WTC11 (cell line): ENCODE results near the gene BORCS5. TPM values are rescaled to one million over a fixed set of nuclear protein-coding genes. Genes with fewer than 3 reads are reported as not detected.

Experiments
- ATAC-seq: fragments of 200-7000 bp; cut with Tn5 transposase; 2 replicates; pipeline ENCODE4 v1.10.0; 2021; ENCODE audit warnings: mild to moderate bottlenecking, moderate library complexity
- CTCF ChIA-PET: fragments of 300-600 bp; sonication (Branson Sonifier 250); formaldehyde crosslinking; loops from one replicate; lab custom pipeline; 2021; ENCODE audit warnings: antibody characterized with exemption; lab: Charles Lee
- POLR2A ChIA-PET: fragments of 350-600 bp; sonication (Branson Sonifier 250); formaldehyde crosslinking; loops from one replicate; lab custom pipeline; 2021; ENCODE audit warnings: antibody characterized with exemption; lab: Charles Lee
- DNase-seq: peaks from one replicate; pipeline ENCODE4 v3.0.0; 2021; ENCODE audit warnings: low spot score
- H3K27ac Mint-ChIP-seq: 2 replicates; pipeline ENCODE4 v1.8.0; 2021; ENCODE audit warnings: mixed read lengths
- H3K27me3 Mint-ChIP-seq: 2 replicates; pipeline ENCODE4 v1.8.0; 2021; ENCODE audit warnings: low read depth, mild to moderate bottlenecking, moderate library complexity, mixed read lengths
- H3K36me3 Mint-ChIP-seq: 2 replicates; pipeline ENCODE4 v1.8.0; 2021; ENCODE audit warnings: mixed read lengths
- H3K4me1 Mint-ChIP-seq: 2 replicates; pipeline ENCODE4 v1.8.0; 2022; ENCODE audit warnings: mixed read lengths
- H3K4me3 Mint-ChIP-seq: 2 replicates; pipeline ENCODE4 v1.8.0; 2021; ENCODE audit warnings: mild to moderate bottlenecking, moderate library complexity, mixed read lengths
- H3K9me3 Mint-ChIP-seq: 2 replicates; pipeline ENCODE4 v1.8.0; 2021; ENCODE audit warnings: mixed read lengths
- CREB1 ChIP-seq: sonication (generic); formaldehyde crosslinking; IDR thresholded peaks from 2 replicates; pipeline ENCODE4 v1.8.0; 2023; ENCODE audit warnings: mild to moderate bottlenecking, missing genetic modification reagents
- CREM ChIP-seq: sonication (generic); formaldehyde crosslinking; IDR thresholded peaks from 2 replicates; pipeline ENCODE4 v1.8.1; 2022; ENCODE audit warnings: mild to moderate bottlenecking, missing genetic modification reagents, moderate library complexity
- FOXK1 ChIP-seq: sonication (generic); formaldehyde crosslinking; IDR thresholded peaks from 2 replicates; pipeline ENCODE4 v1.8.0; 2022; ENCODE audit warnings: mild to moderate bottlenecking, moderate library complexity, missing genetic modification reagents
- IRF2 ChIP-seq: sonication (generic); formaldehyde crosslinking; IDR thresholded peaks from 2 replicates; pipeline ENCODE4 v1.8.0; 2022; ENCODE audit warnings: low read depth, missing genetic modification reagents, borderline replicate concordance
- MXD4 ChIP-seq: fragments of 250-450 bp; sonication (Bioruptor Pico); IDR thresholded peaks from 2 replicates; pipeline ENCODE4 v1.8.0; 2021; ENCODE audit warnings: mild to moderate bottlenecking, moderate library complexity, borderline replicate concordance
- NFATC4 ChIP-seq: fragments of 250-450 bp; sonication (Bioruptor Pico); IDR thresholded peaks from 2 replicates; pipeline ENCODE4 v1.9.0; 2021; ENCODE audit warnings: mild to moderate bottlenecking
- NR1H2 ChIP-seq: sonication (generic); formaldehyde crosslinking; IDR thresholded peaks from 2 replicates; pipeline ENCODE4 v1.9.0; 2021; ENCODE audit warnings: mild to moderate bottlenecking, moderate library complexity, missing genetic modification reagents
- NR3C1 ChIP-seq: sonication (generic); formaldehyde crosslinking; conservative IDR thresholded peaks from 2 replicates; pipeline ENCODE4 v1.8.1; 2023; ENCODE audit warnings: low read depth, mild to moderate bottlenecking, missing genetic modification reagents
- SP1 ChIP-seq: sonication (generic); formaldehyde crosslinking; conservative IDR thresholded peaks from 2 replicates; pipeline ENCODE4 v1.8.1; 2022; ENCODE audit warnings: missing genetic modification reagents
- TCF7 ChIP-seq: sonication (generic); formaldehyde crosslinking; IDR thresholded peaks from 2 replicates; pipeline ENCODE4 v1.8.0; 2022; ENCODE audit warnings: mild to moderate bottlenecking, low read depth, missing genetic modification reagents, moderate library complexity
- ZNF396 ChIP-seq: fragments of 250-450 bp; sonication (Bioruptor Pico); IDR thresholded peaks from 2 replicates; pipeline ENCODE4 v1.8.0; 2021; ENCODE audit warnings: mild to moderate bottlenecking, moderate library complexity, borderline replicate concordance
- total RNA-seq: library from RNA; stranded (reverse); gene quantifications from 3 replicates; pipeline ENCODE4 v1.2.3, GENCODE V29; 2021
- TF ChIP-seq, protein P1 (sequence below): sonication (generic); formaldehyde crosslinking; IDR thresholded peaks from 2 replicates; pipeline ENCODE4 v1.8.1; 2022; ENCODE audit warnings: mild to moderate bottlenecking, missing genetic modification reagents, moderate library complexity, borderline replicate concordance
- TF ChIP-seq, protein P2 (sequence below): fragments of 250-450 bp; sonication (Bioruptor Pico); IDR thresholded peaks from 2 replicates; pipeline ENCODE4 v1.9.0; 2021; ENCODE audit warnings: mild to moderate bottlenecking
- TF ChIP-seq, protein P3 (sequence below): sonication (generic); formaldehyde crosslinking; IDR thresholded peaks from 2 replicates; pipeline ENCODE4 v1.8.0; 2023; ENCODE audit warnings: missing genetic modification reagents, mild to moderate bottlenecking, borderline replicate concordance
- TF ChIP-seq, protein P4 (sequence below): fragments of 250-450 bp; sonication (Bioruptor Pico); IDR thresholded peaks from 2 replicates; pipeline ENCODE4 v1.8.0; 2021; ENCODE audit warnings: mild to moderate bottlenecking
- TF ChIP-seq, protein P5 (sequence below): sonication (generic); formaldehyde crosslinking; IDR thresholded peaks from 2 replicates; pipeline ENCODE4 v1.8.1; 2023; ENCODE audit warnings: mild to moderate bottlenecking, missing genetic modification reagents

The BORCS5 gene
- total RNA-seq, 1 experiment from 2014 or later = 16.4 TPM

DNA sequence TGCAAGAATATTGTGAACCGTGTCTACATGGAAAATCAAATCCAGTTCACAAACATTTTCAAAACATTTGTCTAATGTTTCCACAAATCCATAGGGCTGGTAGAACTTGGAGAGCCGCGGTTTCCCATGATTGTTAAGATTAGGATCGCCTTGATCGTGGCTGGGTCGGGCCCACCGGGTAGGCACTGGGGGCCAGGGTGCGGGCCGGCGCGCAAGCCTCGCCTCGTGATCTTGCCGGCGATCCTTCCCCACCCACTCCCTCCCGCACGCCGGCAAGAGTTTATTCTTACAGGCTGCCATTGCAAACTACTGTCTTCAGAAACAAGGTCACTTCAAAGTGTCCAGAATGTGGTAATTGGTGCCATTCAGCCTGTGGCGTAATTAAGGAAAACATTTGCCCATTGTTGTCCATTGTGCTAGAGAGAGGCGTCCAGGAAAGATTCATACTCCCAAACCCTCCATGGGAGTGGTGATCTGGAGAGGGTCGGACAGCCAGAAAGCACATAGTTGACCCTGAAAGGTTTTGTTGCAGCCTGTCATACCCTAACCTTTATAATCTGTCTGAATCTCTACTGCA lies 95.5 kb downstream of the BORCS5 start:
- H3K36me3 Mint-ChIP-seq = 0 out of 2 replicates have a peak, but pooled peaks cover 3% of the 10 kb centered on the region
- no peak overlapping the region for H3K4me3 Mint-ChIP-seq
- ChIA-PET POLR2A (no interaction called here), CTCF (no interaction called here)
- no peaks in the 10 kb centered on the region for H3K27me3 Mint-ChIP-seq
- peak overlapping the region; percentile 86; the same call in 1 of the 2 replicates for H3K27ac Mint-ChIP-seq
- DNase-seq (no peak), ATAC-seq (no peak)
- 0 out of 2 replicates have a peak, but pooled peaks cover 3% of the 10 kb centered on the region for H3K9me3 Mint-ChIP-seq
- TF ChIP-seq, protein P1, sequence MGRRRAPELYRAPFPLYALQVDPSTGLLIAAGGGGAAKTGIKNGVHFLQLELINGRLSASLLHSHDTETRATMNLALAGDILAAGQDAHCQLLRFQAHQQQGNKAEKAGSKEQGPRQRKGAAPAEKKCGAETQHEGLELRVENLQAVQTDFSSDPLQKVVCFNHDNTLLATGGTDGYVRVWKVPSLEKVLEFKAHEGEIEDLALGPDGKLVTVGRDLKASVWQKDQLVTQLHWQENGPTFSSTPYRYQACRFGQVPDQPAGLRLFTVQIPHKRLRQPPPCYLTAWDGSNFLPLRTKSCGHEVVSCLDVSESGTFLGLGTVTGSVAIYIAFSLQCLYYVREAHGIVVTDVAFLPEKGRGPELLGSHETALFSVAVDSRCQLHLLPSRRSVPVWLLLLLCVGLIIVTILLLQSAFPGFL (CRISPR knock-in tag) = no peak
- TF ChIP-seq, protein P2, sequence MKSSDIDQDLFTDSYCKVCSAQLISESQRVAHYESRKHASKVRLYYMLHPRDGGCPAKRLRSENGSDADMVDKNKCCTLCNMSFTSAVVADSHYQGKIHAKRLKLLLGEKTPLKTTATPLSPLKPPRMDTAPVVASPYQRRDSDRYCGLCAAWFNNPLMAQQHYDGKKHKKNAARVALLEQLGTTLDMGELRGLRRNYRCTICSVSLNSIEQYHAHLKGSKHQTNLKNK (CRISPR knock-in tag) = no peak
- TF ChIP-seq FOXK1 (CRISPR knock-in tag) (no peak), CREM (CRISPR knock-in tag) (no peak), CREB1 (CRISPR knock-in tag) (no peak), NFATC4 (CRISPR knock-in tag) (no peak), SP1 (no peak), MXD4 (CRISPR knock-in tag) (no peak), ZNF396 (CRISPR knock-in tag) (no peak)
- TF ChIP-seq, protein P3, sequence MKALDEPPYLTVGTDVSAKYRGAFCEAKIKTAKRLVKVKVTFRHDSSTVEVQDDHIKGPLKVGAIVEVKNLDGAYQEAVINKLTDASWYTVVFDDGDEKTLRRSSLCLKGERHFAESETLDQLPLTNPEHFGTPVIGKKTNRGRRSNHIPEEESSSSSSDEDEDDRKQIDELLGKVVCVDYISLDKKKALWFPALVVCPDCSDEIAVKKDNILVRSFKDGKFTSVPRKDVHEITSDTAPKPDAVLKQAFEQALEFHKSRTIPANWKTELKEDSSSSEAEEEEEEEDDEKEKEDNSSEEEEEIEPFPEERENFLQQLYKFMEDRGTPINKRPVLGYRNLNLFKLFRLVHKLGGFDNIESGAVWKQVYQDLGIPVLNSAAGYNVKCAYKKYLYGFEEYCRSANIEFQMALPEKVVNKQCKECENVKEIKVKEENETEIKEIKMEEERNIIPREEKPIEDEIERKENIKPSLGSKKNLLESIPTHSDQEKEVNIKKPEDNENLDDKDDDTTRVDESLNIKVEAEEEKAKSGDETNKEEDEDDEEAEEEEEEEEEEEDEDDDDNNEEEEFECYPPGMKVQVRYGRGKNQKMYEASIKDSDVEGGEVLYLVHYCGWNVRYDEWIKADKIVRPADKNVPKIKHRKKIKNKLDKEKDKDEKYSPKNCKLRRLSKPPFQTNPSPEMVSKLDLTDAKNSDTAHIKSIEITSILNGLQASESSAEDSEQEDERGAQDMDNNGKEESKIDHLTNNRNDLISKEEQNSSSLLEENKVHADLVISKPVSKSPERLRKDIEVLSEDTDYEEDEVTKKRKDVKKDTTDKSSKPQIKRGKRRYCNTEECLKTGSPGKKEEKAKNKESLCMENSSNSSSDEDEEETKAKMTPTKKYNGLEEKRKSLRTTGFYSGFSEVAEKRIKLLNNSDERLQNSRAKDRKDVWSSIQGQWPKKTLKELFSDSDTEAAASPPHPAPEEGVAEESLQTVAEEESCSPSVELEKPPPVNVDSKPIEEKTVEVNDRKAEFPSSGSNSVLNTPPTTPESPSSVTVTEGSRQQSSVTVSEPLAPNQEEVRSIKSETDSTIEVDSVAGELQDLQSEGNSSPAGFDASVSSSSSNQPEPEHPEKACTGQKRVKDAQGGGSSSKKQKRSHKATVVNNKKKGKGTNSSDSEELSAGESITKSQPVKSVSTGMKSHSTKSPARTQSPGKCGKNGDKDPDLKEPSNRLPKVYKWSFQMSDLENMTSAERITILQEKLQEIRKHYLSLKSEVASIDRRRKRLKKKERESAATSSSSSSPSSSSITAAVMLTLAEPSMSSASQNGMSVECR (CRISPR knock-in tag) = no peak
- TF ChIP-seq, protein P4, sequence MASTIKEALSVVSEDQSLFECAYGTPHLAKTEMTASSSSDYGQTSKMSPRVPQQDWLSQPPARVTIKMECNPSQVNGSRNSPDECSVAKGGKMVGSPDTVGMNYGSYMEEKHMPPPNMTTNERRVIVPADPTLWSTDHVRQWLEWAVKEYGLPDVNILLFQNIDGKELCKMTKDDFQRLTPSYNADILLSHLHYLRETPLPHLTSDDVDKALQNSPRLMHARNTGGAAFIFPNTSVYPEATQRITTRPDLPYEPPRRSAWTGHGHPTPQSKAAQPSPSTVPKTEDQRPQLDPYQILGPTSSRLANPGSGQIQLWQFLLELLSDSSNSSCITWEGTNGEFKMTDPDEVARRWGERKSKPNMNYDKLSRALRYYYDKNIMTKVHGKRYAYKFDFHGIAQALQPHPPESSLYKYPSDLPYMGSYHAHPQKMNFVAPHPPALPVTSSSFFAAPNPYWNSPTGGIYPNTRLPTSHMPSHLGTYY (CRISPR knock-in tag) = no peak
- peaks cover 16% of the 10 kb centered on the region for H3K4me1 Mint-ChIP-seq

DNA sequence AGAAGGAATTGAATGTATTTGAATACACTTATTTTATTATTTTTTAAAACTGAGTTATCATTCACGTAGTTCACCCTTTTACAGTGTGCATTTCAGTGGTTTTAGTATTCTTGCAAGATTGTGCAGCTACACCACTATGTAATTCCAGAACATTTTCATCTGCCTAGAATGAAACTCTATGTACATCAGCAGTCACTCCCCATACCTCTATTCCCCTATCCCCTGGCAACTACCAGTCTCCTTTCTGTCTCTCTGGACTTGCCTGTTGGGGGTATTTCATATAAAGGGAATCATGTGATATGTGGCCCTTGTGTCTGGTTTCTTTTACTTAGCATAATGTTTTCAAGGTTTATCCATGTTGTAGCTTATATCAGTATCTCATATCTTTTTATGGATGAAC lies 96.8 kb downstream of the BORCS5 start:
- ChIA-PET POLR2A (no interaction called here), CTCF (no interaction called here)
- H3K4me3 Mint-ChIP-seq = no peak overlapping the region
- ATAC-seq = no peak
- H3K27ac Mint-ChIP-seq = no peak overlapping the region
- no peak for DNase-seq
- peaks cover 16% of the 10 kb centered on the region for H3K4me1 Mint-ChIP-seq
- 0 out of 2 replicates have a peak, but pooled peaks cover 3% of the 10 kb centered on the region for H3K36me3 Mint-ChIP-seq
- H3K9me3 Mint-ChIP-seq = 0 out of 2 replicates have a peak, but pooled peaks cover 3% of the 10 kb centered on the region
- TF ChIP-seq NR3C1 (CRISPR knock-in tag) = no peak
- TF ChIP-seq, protein P5, sequence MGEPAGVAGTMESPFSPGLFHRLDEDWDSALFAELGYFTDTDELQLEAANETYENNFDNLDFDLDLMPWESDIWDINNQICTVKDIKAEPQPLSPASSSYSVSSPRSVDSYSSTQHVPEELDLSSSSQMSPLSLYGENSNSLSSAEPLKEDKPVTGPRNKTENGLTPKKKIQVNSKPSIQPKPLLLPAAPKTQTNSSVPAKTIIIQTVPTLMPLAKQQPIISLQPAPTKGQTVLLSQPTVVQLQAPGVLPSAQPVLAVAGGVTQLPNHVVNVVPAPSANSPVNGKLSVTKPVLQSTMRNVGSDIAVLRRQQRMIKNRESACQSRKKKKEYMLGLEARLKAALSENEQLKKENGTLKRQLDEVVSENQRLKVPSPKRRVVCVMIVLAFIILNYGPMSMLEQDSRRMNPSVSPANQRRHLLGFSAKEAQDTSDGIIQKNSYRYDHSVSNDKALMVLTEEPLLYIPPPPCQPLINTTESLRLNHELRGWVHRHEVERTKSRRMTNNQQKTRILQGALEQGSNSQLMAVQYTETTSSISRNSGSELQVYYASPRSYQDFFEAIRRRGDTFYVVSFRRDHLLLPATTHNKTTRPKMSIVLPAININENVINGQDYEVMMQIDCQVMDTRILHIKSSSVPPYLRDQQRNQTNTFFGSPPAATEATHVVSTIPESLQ (CRISPR knock-in tag) = no peak
- no peak for TF ChIP-seq NR1H2 (CRISPR knock-in tag)
- TF ChIP-seq IRF2 = no peak
- no peak for TF ChIP-seq TCF7 (CRISPR knock-in tag)
- H3K27me3 Mint-ChIP-seq = no peaks in the 10 kb centered on the region
